K562 (cell line): ENCODE results near the gene KANK2. TPM values are rescaled to one million over a fixed set of nuclear protein-coding genes. Genes with fewer than 3 reads are reported as not detected.

Experiments
- CAMTA2 ChIP-seq: fragments of 250-450 bp; sonication (Bioruptor Pico); conservative IDR thresholded peaks from 2 replicates; pipeline ENCODE4 v1.5.1; 2022
- E2F1 ChIP-seq: sonication (generic); formaldehyde crosslinking; IDR thresholded peaks from 2 replicates; pipeline ENCODE4 v1.8.1; 2023; ENCODE audit warnings: mild to moderate bottlenecking, missing genetic modification reagents, moderate library complexity
- E2F3 ChIP-seq: fragments of 250-450 bp; sonication (Bioruptor Pico); IDR thresholded peaks from 2 replicates; pipeline ENCODE4 v1.4.0; 2020; ENCODE audit warnings: mild to moderate bottlenecking
- E2F6 ChIP-seq, 2 experiments: IDR thresholded peaks; 2 replicates each; pipeline ENCODE4 v1.6.1; 2011; ENCODE audit warnings: borderline replicate concordance in 1 of 2, control low read depth in 1 of 2, low read depth in 1 of 2, low read length in 1 of 2, mild to moderate bottlenecking in 1 of 2, mixed read lengths in 1 of 2, moderate library complexity in 1 of 2; ENCODE audit not compliant: insufficient read depth in 1 of 2, insufficient read length in 1 of 2, poor library complexity in 1 of 2, severe bottlenecking in 1 of 2; ENCODE audit errors: extremely low read depth in 1 of 2
- E4F1 ChIP-seq: fragments of 250-450 bp; sonication (Bioruptor Pico); IDR thresholded peaks from 2 replicates; pipeline ENCODE4 v1.5.0; 2021; ENCODE audit warnings: mild to moderate bottlenecking, borderline replicate concordance
- IRF1 ChIP-seq: sonication (generic); formaldehyde crosslinking; IDR thresholded peaks from 2 replicates; pipeline ENCODE4 v1.8.0; 2022; ENCODE audit warnings: missing genetic modification reagents, mild to moderate bottlenecking, borderline replicate concordance
- PTBP1 ChIP-seq: fragments of 200-400 bp; formaldehyde crosslinking; IDR thresholded peaks from 2 replicates; pipeline ENCODE4 v1.6.1; 2017; ENCODE audit warnings: low read depth, low read length
- SIN3A ChIP-seq, 2 experiments: fragments of 150-350 bp in 1 of 2; IDR thresholded peaks; 2 replicates each; pipeline ENCODE4 v1.6.1; 2011 to 2016; ENCODE audit warnings: borderline replicate concordance in 2 of 2, low read depth in 2 of 2, low read length in 2 of 2, mild to moderate bottlenecking in 2 of 2, moderate library complexity in 2 of 2; ENCODE audit not compliant: control insufficient read depth in 1 of 2
- TRIM25 ChIP-seq: fragments of 450-650 bp; IDR thresholded peaks from 2 replicates; pipeline ENCODE4 v1.7.0; 2016; ENCODE audit warnings: borderline replicate concordance
- WHSC1 ChIP-seq: IDR thresholded peaks from one replicate; pipeline ENCODE4 v1.6.1; 2012; ENCODE audit warnings: low read length, control low read depth, inconsistent platforms
- ZBTB11 ChIP-seq, 3 experiments: fragments of 200-800 bp in 1 of 3; fragments of 250-450 bp in 1 of 3; fragments of 450-650 bp in 1 of 3; sonication (Bioruptor Pico) in 1 of 3; sonication (Bioruptor generic) in 1 of 3; formaldehyde crosslinking in 1 of 3; IDR thresholded peaks; 2 replicates each; pipeline versions ENCODE4 v1.6.1 to v1.8.0; 2016 to 2022; ENCODE audit warnings: mild to moderate bottlenecking in 2 of 3, missing genetic modification characterization in 2 of 3, missing compliant biosample characterization in 1 of 3, moderate library complexity in 1 of 3
- ZNF224 ChIP-seq: sonication (generic); formaldehyde crosslinking; IDR thresholded peaks from 2 replicates; pipeline ENCODE4 v1.8.0; 2022; ENCODE audit warnings: mild to moderate bottlenecking, missing genetic modification reagents
- ZNF561 ChIP-seq: fragments of 450-650 bp; formaldehyde crosslinking; conservative IDR thresholded peaks from 2 replicates; pipeline ENCODE4 v1.4.0; 2020; ENCODE audit warnings: mild to moderate bottlenecking, moderate library complexity
- polyA plus RNA-seq, 8 experiments: library from polyadenylated mRNA; depleted of rRNA in 4 of 8; stranded (reverse) in 5 of 8; unstranded in 3 of 8; fragments of >200 nt; fragmentation: Nextera tagmentation in 2 of 8; fragmentation: Illumina TruSeq in 1 of 8; extraction: Ambion mirVana in 2 of 8; extraction: Trizol in 1 of 8; gene quantifications; 2 replicates each; pipeline versions ENCODE4 v1.2.1 to v1.2.3, GENCODE V29; 2011 to 2014; ENCODE audit warnings: inconsistent platforms in 1 of 8, missing spikeins in 1 of 8
- total RNA-seq, 7 experiments: library from RNA; depleted of rRNA in 6 of 7; stranded (reverse); fragments of >200 nt in 6 of 7; fragmentation: Illumina TruSeq in 2 of 7; extraction: Trizol in 2 of 7; gene quantifications; 2 replicates each; pipeline versions ENCODE4 v1.2.1 to v1.2.3, GENCODE V29; 2011 to 2021; ENCODE audit warnings: low replicate concordance in 1 of 7

KANK2 gene
- total and polyA plus RNA-seq, 9 of the 15 experiments (the other 6 are each of a cell fraction or from before 2014, with no cell fraction given) = 4.4 to 47.8 (median 21.3) TPM

- no peak for TF ChIP-seq E2F1 (CRISPR knock-in tag)
- no peak for TF ChIP-seq ZNF224
- TF ChIP-seq CAMTA2 = no peak
- 0 out of 2 replicates have a peak, but pooled peaks have one; percentile 64 for TF ChIP-seq PTBP1
- no peak for TF ChIP-seq TRIM25
- no peak for TF ChIP-seq ZNF561 (CRISPR knock-in tag)
- peak; percentile 25 to 78 for TF ChIP-seq E2F6 (IDR thresholded peaks at IDR 0.05; ENCODE audit: borderline replicate concordance in 1 of 2, extremely low read depth in 1 of 2, insufficient read depth in 1 of 2, insufficient read length in 1 of 2, low read depth in 1 of 2, low read length in 1 of 2, poor library complexity in 1 of 2, severe bottlenecking in 1 of 2)
- TF ChIP-seq ZBTB11 (CRISPR knock-in tag; IDR thresholded peaks at IDR 0.05) = 0 out of 6 replicates have a peak, but pooled peaks of 1 of the 3 experiments have one; percentile 22
- no peak for TF ChIP-seq E4F1 (CRISPR knock-in tag)
- TF ChIP-seq E2F3 (CRISPR knock-in tag) = no peak
- TF ChIP-seq IRF1 (CRISPR knock-in tag) = no peak
- TF ChIP-seq SIN3A (IDR thresholded peaks at IDR 0.05; ENCODE audit: borderline replicate concordance in 2 of 2, control insufficient read depth in 1 of 2, low read depth in 2 of 2, low read length in 2 of 2) = peak in 1 of 2 experiments; percentile 75; a peak in 1 of 4 replicates
- TF ChIP-seq WHSC1 = no peak
Measured at GRCh38 chr19:11197291-11198174, at the start of gene KANK2 (continued).
